Stimulated activated CD8-positive, alpha-beta memory T cell treated with anti-CD3 and anti-CD28 coated beads, Interleukin-4, amount 100 ng/mL, for 24 hours (primary cell): Measurements from ENCODE around the gene SYNGR3.
A peak's percentile ranks its signal among the peaks of the same experiment; 100 is the strongest.
"Not testable (repeated sequence)": the region's sequence is repeated elsewhere in the genome, so short reads cannot be mapped to it uniquely, and the experiment has no call there.

ENCODE experiments used
- DNase-seq: peaks from one replicate; pipeline ENCODE4 v3.0.0-alpha.2; 2020; ENCODE audit warnings: low read depth

Gene SYNGR3

GRCh38 chr16:2009164-2009711, 19.5 kb downstream of the SYNGR3 start:
- no peak for DNase-seq

- DNase-seq, result peak; percentile 71
Observed at GRCh38 chr16:2009791-2010510, 20.2 kb downstream of the SYNGR3 start, which contains the start of gene ZNF598. Gene ZNF598 (minus strand): TSS chr16:2009821.

- not testable (repeated sequence) for DNase-seq
Observed at GRCh38 chr16:2011726-2012125, 22.0 kb downstream of the SYNGR3 start.

- DNase-seq, result no peak
Observed at GRCh38 chr16:2013527-2013926, 23.8 kb downstream of the SYNGR3 start.

- DNase-seq, result no peak
Observed at GRCh38 chr16:2015117-2015946, 25.6 kb downstream of the SYNGR3 start.

- DNase-seq, result no peak
Observed at GRCh38 chr16:2015947-2016208, 26.1 kb downstream of the SYNGR3 start.

- no peak for DNase-seq
Observed at GRCh38 chr16:2016407-2016922, 26.7 kb downstream of the SYNGR3 start.

GRCh38 chr16:2019518-2019920, 29.7 kb downstream of the SYNGR3 start, which contains the start of gene NPW:
Gene NPW (plus strand): TSS chr16:2019785.
- DNase-seq, result peak; percentile 41

- DNase-seq, result no peak
Observed at GRCh38 chr16:2019921-2020831, 30.4 kb downstream of the SYNGR3 start.

- no peak for DNase-seq
Observed at GRCh38 chr16:2022723-2023091, 32.9 kb downstream of the SYNGR3 start.

GRCh38 chr16:2023092-2024031, 33.6 kb downstream of the SYNGR3 start:
- peak; percentile 94 for DNase-seq

GRCh38 chr16:2024032-2024420, 34.3 kb downstream of the SYNGR3 start:
- DNase-seq, result no peak

- DNase-seq, result no peak
Observed at GRCh38 chr16:2025251-2025650, 35.5 kb downstream of the SYNGR3 start.

GRCh38 chr16:2025878-2026460, 36.2 kb downstream of the SYNGR3 start:
- no peak for DNase-seq

GRCh38 chr16:2026461-2027023, 36.8 kb downstream of the SYNGR3 start, which contains the start of gene NHERF2:
Gene NHERF2 (plus strand): TSS chr16:2026902. CDS start chr16:2027006, 104 bp downstream.
- no peak for DNase-seq

- no peak for DNase-seq
Observed at GRCh38 chr16:2027024-2028010, 37.5 kb downstream of the SYNGR3 start.

GRCh38 chr16:2028146-2028545, 38.4 kb downstream of the SYNGR3 start:
- no peak for DNase-seq

GRCh38 chr16:2028620-2029220, 39.0 kb downstream of the SYNGR3 start:
- DNase-seq, result no peak
